WTC11 (cell line): ENCODE results near the gene RYR2. TPM values are rescaled to one million over a fixed set of nuclear protein-coding genes. Genes with fewer than 3 reads are reported as not detected.

ENCODE experiments used
- ATAC-seq: fragments of 200-7000 bp; cut with Tn5 transposase; 2 replicates; pipeline ENCODE4 v1.10.0; 2021; ENCODE audit warnings: mild to moderate bottlenecking, moderate library complexity
- CTCF ChIA-PET: fragments of 300-600 bp; sonication (Branson Sonifier 250); formaldehyde crosslinking; loops from one replicate; lab custom pipeline; 2021; ENCODE audit warnings: antibody characterized with exemption; lab: Charles Lee
- POLR2A ChIA-PET: fragments of 350-600 bp; sonication (Branson Sonifier 250); formaldehyde crosslinking; loops from one replicate; lab custom pipeline; 2021; ENCODE audit warnings: antibody characterized with exemption; lab: Charles Lee
- DNase-seq: peaks from one replicate; pipeline ENCODE4 v3.0.0; 2021; ENCODE audit warnings: low spot score
- H3K27ac Mint-ChIP-seq: 2 replicates; pipeline ENCODE4 v1.8.0; 2021; ENCODE audit warnings: mixed read lengths
- H3K27me3 Mint-ChIP-seq: 2 replicates; pipeline ENCODE4 v1.8.0; 2021; ENCODE audit warnings: low read depth, mild to moderate bottlenecking, moderate library complexity, mixed read lengths
- H3K36me3 Mint-ChIP-seq: 2 replicates; pipeline ENCODE4 v1.8.0; 2021; ENCODE audit warnings: mixed read lengths
- H3K4me1 Mint-ChIP-seq: 2 replicates; pipeline ENCODE4 v1.8.0; 2022; ENCODE audit warnings: mixed read lengths
- H3K4me3 Mint-ChIP-seq: 2 replicates; pipeline ENCODE4 v1.8.0; 2021; ENCODE audit warnings: mild to moderate bottlenecking, moderate library complexity, mixed read lengths
- H3K9me3 Mint-ChIP-seq: 2 replicates; pipeline ENCODE4 v1.8.0; 2021; ENCODE audit warnings: mixed read lengths
- ATF1 ChIP-seq: sonication (generic); formaldehyde crosslinking; IDR thresholded peaks from 2 replicates; pipeline ENCODE4 v1.8.1; 2023; ENCODE audit warnings: mild to moderate bottlenecking, moderate library complexity, missing genetic modification reagents
- CDX4 ChIP-seq: fragments of 250-450 bp; sonication (Bioruptor Pico); IDR thresholded peaks from 2 replicates; pipeline ENCODE4 v1.9.0; 2021; ENCODE audit warnings: moderate library complexity, mild to moderate bottlenecking, inconsistent platforms, borderline replicate concordance
- E2F4 ChIP-seq: sonication (generic); formaldehyde crosslinking; IDR thresholded peaks from 2 replicates; pipeline ENCODE4 v1.8.1; 2022; ENCODE audit warnings: low read depth, mild to moderate bottlenecking, moderate library complexity, missing genetic modification reagents, borderline replicate concordance
- ETV6 ChIP-seq: sonication (generic); formaldehyde crosslinking; IDR thresholded peaks from 2 replicates; pipeline ENCODE4 v1.8.1; 2022; ENCODE audit warnings: mild to moderate bottlenecking, missing genetic modification reagents
- IRF2 ChIP-seq: sonication (generic); formaldehyde crosslinking; IDR thresholded peaks from 2 replicates; pipeline ENCODE4 v1.8.0; 2022; ENCODE audit warnings: low read depth, missing genetic modification reagents, borderline replicate concordance
- KAT7 ChIP-seq: sonication (generic); formaldehyde crosslinking; IDR thresholded peaks from 2 replicates; pipeline ENCODE4 v1.8.1; 2023; ENCODE audit warnings: missing genetic modification reagents, mild to moderate bottlenecking, borderline replicate concordance
- PRRX2 ChIP-seq: fragments of 250-450 bp; sonication (Bioruptor Pico); IDR thresholded peaks from 2 replicates; pipeline ENCODE4 v1.8.0; 2021; ENCODE audit warnings: mild to moderate bottlenecking
- TEAD4 ChIP-seq: sonication (generic); formaldehyde crosslinking; IDR thresholded peaks from 2 replicates; pipeline ENCODE4 v1.8.0; 2022; ENCODE audit warnings: mild to moderate bottlenecking, missing genetic modification reagents
- TP53 ChIP-seq: sonication (generic); formaldehyde crosslinking; IDR thresholded peaks from 2 replicates; pipeline ENCODE4 v1.8.1; 2023; ENCODE audit warnings: mild to moderate bottlenecking, missing genetic modification reagents
- ZNF121 ChIP-seq: sonication (generic); formaldehyde crosslinking; IDR thresholded peaks from 2 replicates; pipeline ENCODE4 v1.8.0; 2023; ENCODE audit warnings: missing genetic modification reagents
- ZNF138 ChIP-seq: sonication (generic); formaldehyde crosslinking; conservative IDR thresholded peaks from 2 replicates; pipeline ENCODE4 v1.8.1; 2022; ENCODE audit warnings: mild to moderate bottlenecking, moderate library complexity, missing genetic modification reagents
- ZNF532 ChIP-seq: fragments of 250-450 bp; sonication (Bioruptor Pico); IDR thresholded peaks from 2 replicates; pipeline ENCODE4 v1.9.0; 2021; ENCODE audit warnings: mild to moderate bottlenecking, borderline replicate concordance
- total RNA-seq: library from RNA; stranded (reverse); gene quantifications from 3 replicates; pipeline ENCODE4 v1.2.3, GENCODE V29; 2021
- TF ChIP-seq, protein P1 (sequence below): sonication (generic); formaldehyde crosslinking; IDR thresholded peaks from 2 replicates; pipeline ENCODE4 v1.8.1; 2023; ENCODE audit warnings: mild to moderate bottlenecking, missing genetic modification reagents, moderate library complexity
- TF ChIP-seq, protein P2 (sequence below): sonication (generic); formaldehyde crosslinking; IDR thresholded peaks from 2 replicates; pipeline ENCODE4 v1.8.1; 2023; ENCODE audit warnings: mild to moderate bottlenecking, missing genetic modification reagents
- TF ChIP-seq, protein P3 (sequence below): fragments of 250-450 bp; sonication (Bioruptor Pico); IDR thresholded peaks from 2 replicates; pipeline ENCODE4 v1.9.0; 2021; ENCODE audit warnings: mild to moderate bottlenecking
- TF ChIP-seq, protein P4 (sequence below): fragments of 200-600 bp; IDR thresholded peaks from 2 replicates; pipeline ENCODE4 v1.8.0; 2022; ENCODE audit warnings: antibody characterized with exemption
- TF ChIP-seq, protein P5 (sequence below): sonication (generic); formaldehyde crosslinking; IDR thresholded peaks from 2 replicates; pipeline ENCODE4 v1.8.0; 2023; ENCODE audit warnings: mild to moderate bottlenecking, missing genetic modification reagents

Gene RYR2
- total RNA-seq, 1 experiment from 2014 or later = 7.9 TPM

GRCh38 chr1:237016626-237017025, 25.4 kb upstream of the RYR2 start (continued):
- no peak for TF ChIP-seq CDX4
- TF ChIP-seq ZNF121 (CRISPR knock-in tag) = no peak
- TF ChIP-seq TEAD4 = no peak
- TF ChIP-seq, protein P1, sequence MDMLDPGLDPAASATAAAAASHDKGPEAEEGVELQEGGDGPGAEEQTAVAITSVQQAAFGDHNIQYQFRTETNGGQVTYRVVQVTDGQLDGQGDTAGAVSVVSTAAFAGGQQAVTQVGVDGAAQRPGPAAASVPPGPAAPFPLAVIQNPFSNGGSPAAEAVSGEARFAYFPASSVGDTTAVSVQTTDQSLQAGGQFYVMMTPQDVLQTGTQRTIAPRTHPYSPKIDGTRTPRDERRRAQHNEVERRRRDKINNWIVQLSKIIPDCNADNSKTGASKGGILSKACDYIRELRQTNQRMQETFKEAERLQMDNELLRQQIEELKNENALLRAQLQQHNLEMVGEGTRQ (CRISPR knock-in tag) = no peak
- TF ChIP-seq, protein P2, sequence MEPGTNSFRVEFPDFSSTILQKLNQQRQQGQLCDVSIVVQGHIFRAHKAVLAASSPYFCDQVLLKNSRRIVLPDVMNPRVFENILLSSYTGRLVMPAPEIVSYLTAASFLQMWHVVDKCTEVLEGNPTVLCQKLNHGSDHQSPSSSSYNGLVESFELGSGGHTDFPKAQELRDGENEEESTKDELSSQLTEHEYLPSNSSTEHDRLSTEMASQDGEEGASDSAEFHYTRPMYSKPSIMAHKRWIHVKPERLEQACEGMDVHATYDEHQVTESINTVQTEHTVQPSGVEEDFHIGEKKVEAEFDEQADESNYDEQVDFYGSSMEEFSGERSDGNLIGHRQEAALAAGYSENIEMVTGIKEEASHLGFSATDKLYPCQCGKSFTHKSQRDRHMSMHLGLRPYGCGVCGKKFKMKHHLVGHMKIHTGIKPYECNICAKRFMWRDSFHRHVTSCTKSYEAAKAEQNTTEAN (CRISPR knock-in tag) = no peak
- TF ChIP-seq, protein P3, sequence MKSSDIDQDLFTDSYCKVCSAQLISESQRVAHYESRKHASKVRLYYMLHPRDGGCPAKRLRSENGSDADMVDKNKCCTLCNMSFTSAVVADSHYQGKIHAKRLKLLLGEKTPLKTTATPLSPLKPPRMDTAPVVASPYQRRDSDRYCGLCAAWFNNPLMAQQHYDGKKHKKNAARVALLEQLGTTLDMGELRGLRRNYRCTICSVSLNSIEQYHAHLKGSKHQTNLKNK (CRISPR knock-in tag) = no peak
- TF ChIP-seq IRF2 (CRISPR knock-in tag) = no peak
- no peak for TF ChIP-seq ATF1 (CRISPR knock-in tag)
- no peak for TF ChIP-seq TP53 (CRISPR knock-in tag)

DNA sequence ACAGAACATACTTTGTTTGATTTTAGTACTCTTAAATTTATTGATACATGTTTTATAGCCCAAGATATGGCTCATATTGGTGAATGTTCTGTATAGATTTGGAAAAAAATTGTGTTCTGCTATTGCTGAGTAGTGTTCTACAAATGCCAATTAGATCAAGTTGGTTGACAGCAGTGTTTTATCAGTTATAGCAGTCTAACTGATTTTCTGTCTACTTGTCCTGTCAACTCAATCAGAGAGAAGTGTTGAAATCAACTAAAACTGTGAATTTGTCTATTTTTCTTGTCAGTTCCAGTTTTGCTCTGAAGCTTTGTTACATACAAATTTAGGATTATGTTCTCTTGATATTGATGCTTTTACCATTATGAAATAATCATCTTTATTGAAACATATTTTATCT, 23.1 kb upstream of the RYR2 start:
- Mint-ChIP-seq H3K4me3 (no peak overlapping the region), H3K4me1 (peaks cover 31% of the 10 kb centered on the region), H3K27ac (no peak overlapping the region), H3K9me3 (no peaks in the 10 kb centered on the region), H3K36me3 (no peaks in the 10 kb centered on the region), H3K27me3 (no peaks in the 10 kb centered on the region)
- no peak for ATAC-seq
- no peak for DNase-seq
- POLR2A ChIA-PET = no interaction called here
- no peak for TF ChIP-seq PRRX2
- TF ChIP-seq, all 79 proteins: peak for 0
- CTCF ChIA-PET = no interaction called here

- Mint-ChIP-seq H3K27ac (no peak overlapping the region), H3K4me1 (peaks cover 29% of the 10 kb centered on the region), H3K36me3 (peaks cover 10% of the 10 kb centered on the region), H3K9me3 (peaks cover 9% of the 10 kb centered on the region), H3K4me3 (no peak overlapping the region), H3K27me3 (peaks cover 4% of the 10 kb centered on the region)
- ChIA-PET CTCF (no interaction called here), POLR2A (no interaction called here)
- no peak for DNase-seq
- no peak for ATAC-seq
- TF ChIP-seq E2F4 (CRISPR knock-in tag) (no peak), KAT7 (CRISPR knock-in tag) (no peak), ZNF138 (CRISPR knock-in tag) (no peak), ETV6 (CRISPR knock-in tag) (no peak), ZNF532 (no peak)
- TF ChIP-seq, protein P4, sequence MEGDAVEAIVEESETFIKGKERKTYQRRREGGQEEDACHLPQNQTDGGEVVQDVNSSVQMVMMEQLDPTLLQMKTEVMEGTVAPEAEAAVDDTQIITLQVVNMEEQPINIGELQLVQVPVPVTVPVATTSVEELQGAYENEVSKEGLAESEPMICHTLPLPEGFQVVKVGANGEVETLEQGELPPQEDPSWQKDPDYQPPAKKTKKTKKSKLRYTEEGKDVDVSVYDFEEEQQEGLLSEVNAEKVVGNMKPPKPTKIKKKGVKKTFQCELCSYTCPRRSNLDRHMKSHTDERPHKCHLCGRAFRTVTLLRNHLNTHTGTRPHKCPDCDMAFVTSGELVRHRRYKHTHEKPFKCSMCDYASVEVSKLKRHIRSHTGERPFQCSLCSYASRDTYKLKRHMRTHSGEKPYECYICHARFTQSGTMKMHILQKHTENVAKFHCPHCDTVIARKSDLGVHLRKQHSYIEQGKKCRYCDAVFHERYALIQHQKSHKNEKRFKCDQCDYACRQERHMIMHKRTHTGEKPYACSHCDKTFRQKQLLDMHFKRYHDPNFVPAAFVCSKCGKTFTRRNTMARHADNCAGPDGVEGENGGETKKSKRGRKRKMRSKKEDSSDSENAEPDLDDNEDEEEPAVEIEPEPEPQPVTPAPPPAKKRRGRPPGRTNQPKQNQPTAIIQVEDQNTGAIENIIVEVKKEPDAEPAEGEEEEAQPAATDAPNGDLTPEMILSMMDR = no peak
- TF ChIP-seq, protein P5, sequence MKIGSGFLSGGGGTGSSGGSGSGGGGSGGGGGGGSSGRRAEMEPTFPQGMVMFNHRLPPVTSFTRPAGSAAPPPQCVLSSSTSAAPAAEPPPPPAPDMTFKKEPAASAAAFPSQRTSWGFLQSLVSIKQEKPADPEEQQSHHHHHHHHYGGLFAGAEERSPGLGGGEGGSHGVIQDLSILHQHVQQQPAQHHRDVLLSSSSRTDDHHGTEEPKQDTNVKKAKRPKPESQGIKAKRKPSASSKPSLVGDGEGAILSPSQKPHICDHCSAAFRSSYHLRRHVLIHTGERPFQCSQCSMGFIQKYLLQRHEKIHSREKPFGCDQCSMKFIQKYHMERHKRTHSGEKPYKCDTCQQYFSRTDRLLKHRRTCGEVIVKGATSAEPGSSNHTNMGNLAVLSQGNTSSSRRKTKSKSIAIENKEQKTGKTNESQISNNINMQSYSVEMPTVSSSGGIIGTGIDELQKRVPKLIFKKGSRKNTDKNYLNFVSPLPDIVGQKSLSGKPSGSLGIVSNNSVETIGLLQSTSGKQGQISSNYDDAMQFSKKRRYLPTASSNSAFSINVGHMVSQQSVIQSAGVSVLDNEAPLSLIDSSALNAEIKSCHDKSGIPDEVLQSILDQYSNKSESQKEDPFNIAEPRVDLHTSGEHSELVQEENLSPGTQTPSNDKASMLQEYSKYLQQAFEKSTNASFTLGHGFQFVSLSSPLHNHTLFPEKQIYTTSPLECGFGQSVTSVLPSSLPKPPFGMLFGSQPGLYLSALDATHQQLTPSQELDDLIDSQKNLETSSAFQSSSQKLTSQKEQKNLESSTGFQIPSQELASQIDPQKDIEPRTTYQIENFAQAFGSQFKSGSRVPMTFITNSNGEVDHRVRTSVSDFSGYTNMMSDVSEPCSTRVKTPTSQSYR (CRISPR knock-in tag) = no peak
Measured at GRCh38 chr1:237025358-237026074, 16.5 kb upstream of the RYR2 start.
